ENCODE results near the gene FRYL. TPM values are rescaled to one million over a fixed set of nuclear protein-coding genes. Genes with fewer than 3 reads are reported as not detected.
"Not testable (repeated sequence)": the region's sequence is repeated elsewhere in the genome, so short reads cannot be mapped to it uniquely, and the experiment has no call there.

The FRYL gene
- total RNA-seq, 1 experiment from 2014 or later = 29.9 TPM

- no peaks in the 10 kb centered on the region for H3K9me2 ChIP-seq (replicated peaks; ENCODE audit: low read length)
- no peaks in the 10 kb centered on the region for H3K36me3 ChIP-seq (ENCODE audit: low read depth, low read length)
- no peaks in the 10 kb centered on the region for H3K4me1 ChIP-seq (ENCODE audit: insufficient read depth, low read length)
- ChIA-PET CTCF (no interaction called here), POLR2A (ENCODE audit: unreplicated experiment) (no interaction called here)
- DNase-seq (no peak), ATAC-seq (no peak)
- no peaks in the 10 kb centered on the region for H3K79me2 ChIP-seq (ENCODE audit: low read length)
- H3K27ac ChIP-seq (ENCODE audit: low read length) = no peak overlapping the region
- H3F3A ChIP-seq (ENCODE audit: low read length, unreplicated experiment) = no peaks in the 10 kb centered on the region
- intact Hi-C loops (cut with micrococcal nuclease) = no loop called here
- TF ChIP-seq EZH2 (IDR thresholded peaks at IDR 0.05; ENCODE audit: low read length, unreplicated experiment) = no peak
- TF ChIP-seq EZH2phosphoT487 (IDR thresholded peaks at IDR 0.05; ENCODE audit: borderline replicate concordance, low read length) = no peak
- TF ChIP-seq CTCF (conservative IDR thresholded peaks at IDR 0.05; ENCODE audit: low read depth, low read length) = no peak
- no peak overlapping the region for H3K4me3 ChIP-seq (ENCODE audit: low read length)
- H3K4me2 ChIP-seq (ENCODE audit: low read length) = no peak overlapping the region
- H4K20me1 ChIP-seq (ENCODE audit: low read length) = no peaks in the 10 kb centered on the region
- no peak overlapping the region for H2AFZ ChIP-seq (ENCODE audit: low read length)
- no peaks in the 10 kb centered on the region for H3K27me3 ChIP-seq (ENCODE audit: low read length)
- BruUV-seq (replicated peaks) = no TSS peak
- no peak overlapping the region for H3K9ac ChIP-seq (ENCODE audit: low read length)
- H3K9me3 ChIP-seq (ENCODE audit: low read length) = no peaks in the 10 kb centered on the region
Measured at GRCh38 chr4:48462363-48462762, 317.7 kb downstream of the FRYL start.

- H3K27me3 ChIP-seq (ENCODE audit: low read length) = no peaks in the 10 kb centered on the region
- H3K9me2 ChIP-seq (replicated peaks; ENCODE audit: low read length) = no peaks in the 10 kb centered on the region
- no peak overlapping the region for H3K9ac ChIP-seq (ENCODE audit: low read length)
- DNase-seq (no peak), ATAC-seq (no peak)
- POLR2A ChIA-PET (ENCODE audit: unreplicated experiment) = no interaction called here
- no peaks in the 10 kb centered on the region for H3K79me2 ChIP-seq (ENCODE audit: low read length)
- no TSS peak for BruUV-seq (replicated peaks)
- CTCF ChIA-PET = no interaction called here
- no peaks in the 10 kb centered on the region for H3K9me3 ChIP-seq (ENCODE audit: low read length)
- no peak overlapping the region for H3K4me2 ChIP-seq (ENCODE audit: low read length)
- TF ChIP-seq EZH2 (IDR thresholded peaks at IDR 0.05; ENCODE audit: low read length, unreplicated experiment) (no peak), EZH2phosphoT487 (IDR thresholded peaks at IDR 0.05; ENCODE audit: borderline replicate concordance, low read length) (no peak), CTCF (conservative IDR thresholded peaks at IDR 0.05; ENCODE audit: low read depth, low read length) (no peak)
- intact Hi-C loops (cut with micrococcal nuclease) = no loop called here
- H3K4me1 ChIP-seq (ENCODE audit: insufficient read depth, low read length) = no peaks in the 10 kb centered on the region
- no peaks in the 10 kb centered on the region for H3K36me3 ChIP-seq (ENCODE audit: low read depth, low read length)
- no peaks in the 10 kb centered on the region for H3F3A ChIP-seq (ENCODE audit: low read length, unreplicated experiment)
- H3K27ac ChIP-seq (ENCODE audit: low read length) = no peak overlapping the region
- H4K20me1 ChIP-seq (ENCODE audit: low read length) = no peaks in the 10 kb centered on the region
- H2AFZ ChIP-seq (ENCODE audit: low read length) = no peak overlapping the region
- H3K4me3 ChIP-seq (ENCODE audit: low read length) = no peak overlapping the region
Measured at GRCh38 chr4:48461000-48461399, 319.1 kb downstream of the FRYL start.

DNA sequence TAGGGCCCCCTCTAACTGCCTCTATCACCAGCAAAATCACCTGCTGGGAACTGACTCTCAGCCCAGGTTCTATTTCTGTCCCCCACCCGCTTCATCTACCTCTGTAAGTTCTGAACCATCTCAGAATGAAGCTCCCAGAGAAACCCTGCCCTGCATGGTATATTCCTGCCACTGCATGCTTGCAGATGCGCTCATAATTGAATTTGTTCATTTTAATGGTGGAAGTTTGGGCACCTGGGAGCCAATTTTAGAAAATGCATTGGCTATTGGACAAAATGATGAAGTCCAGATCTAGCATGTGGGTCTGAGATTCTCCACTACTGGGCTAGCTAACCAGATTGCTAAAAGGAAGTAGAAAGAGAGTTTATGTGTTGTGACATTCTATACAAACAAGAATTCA, 325.5 kb downstream of the FRYL start:
- Histone ChIP-seq H3K27ac (ENCODE audit: low read length) (no peak overlapping the region), H3K27me3 (ENCODE audit: low read length) (no peaks in the 10 kb centered on the region), H3F3A (ENCODE audit: low read length, unreplicated experiment) (no peaks in the 10 kb centered on the region), H3K4me3 (ENCODE audit: low read length) (no peak overlapping the region), H3K79me2 (ENCODE audit: low read length) (no peaks in the 10 kb centered on the region), H3K36me3 (ENCODE audit: low read depth, low read length) (no peaks in the 10 kb centered on the region), H3K9ac (ENCODE audit: low read length) (no peak overlapping the region), H3K4me1 (ENCODE audit: insufficient read depth, low read length) (no peaks in the 10 kb centered on the region), H2AFZ (ENCODE audit: low read length) (no peak overlapping the region), H4K20me1 (ENCODE audit: low read length) (no peaks in the 10 kb centered on the region), H3K9me3 (ENCODE audit: low read length) (no peaks in the 10 kb centered on the region), H3K4me2 (ENCODE audit: low read length) (no peak overlapping the region), H3K9me2 (replicated peaks; ENCODE audit: low read length) (no peaks in the 10 kb centered on the region)
- ATAC-seq (no peak), DNase-seq (no peak)
- TF ChIP-seq CTCF (conservative IDR thresholded peaks at IDR 0.05; ENCODE audit: low read depth, low read length) (no peak), EZH2 (IDR thresholded peaks at IDR 0.05; ENCODE audit: low read length, unreplicated experiment) (no peak), EZH2phosphoT487 (IDR thresholded peaks at IDR 0.05; ENCODE audit: borderline replicate concordance, low read length) (no peak)
- ChIA-PET POLR2A (ENCODE audit: unreplicated experiment) (no interaction called here), CTCF (no interaction called here)
- BruUV-seq (replicated peaks) = no TSS peak
- intact Hi-C loops (cut with micrococcal nuclease) = no loop called here

DNA sequence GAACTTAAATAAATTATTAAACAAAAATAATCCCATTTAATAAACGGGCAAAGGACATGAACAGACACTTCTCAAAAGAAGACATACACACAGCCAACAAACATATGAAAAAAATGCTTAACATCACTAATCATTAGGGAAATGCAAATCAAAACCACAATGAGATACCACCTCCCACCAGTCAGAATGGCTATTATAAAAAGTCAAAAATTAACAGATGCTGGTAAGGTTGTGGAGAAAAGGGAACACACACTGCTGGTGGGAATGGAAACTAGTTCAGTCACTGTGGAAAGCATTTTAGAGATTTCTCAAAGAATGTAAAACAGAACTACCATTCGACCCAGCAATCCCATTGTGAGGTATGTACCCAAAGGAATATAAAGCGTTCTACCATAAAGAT, 328.4 kb downstream of the FRYL start:
- H3K9me2 ChIP-seq (replicated peaks; ENCODE audit: low read length); POLR2A ChIA-PET (ENCODE audit: unreplicated experiment); DNase-seq; BruUV-seq (replicated peaks); H3K4me3 ChIP-seq (ENCODE audit: low read length); H3K27me3 ChIP-seq (ENCODE audit: low read length); H3K36me3 ChIP-seq (ENCODE audit: low read depth, low read length); H3K4me1 ChIP-seq (ENCODE audit: insufficient read depth, low read length); H3K9ac ChIP-seq (ENCODE audit: low read length); intact Hi-C loops (cut with micrococcal nuclease); H3F3A ChIP-seq (ENCODE audit: low read length, unreplicated experiment); H3K79me2 ChIP-seq (ENCODE audit: low read length); CTCF ChIA-PET; H4K20me1 ChIP-seq (ENCODE audit: low read length); ATAC-seq; H3K27ac ChIP-seq (ENCODE audit: low read length); H3K4me2 ChIP-seq (ENCODE audit: low read length); H3K9me3 ChIP-seq (ENCODE audit: low read length); H2AFZ ChIP-seq (ENCODE audit: low read length): not testable (repeated sequence)

Measured in PC-3 (cell line).